Measurements from ENCODE around the gene CELSR2.

Gene CELSR2

DNA sequence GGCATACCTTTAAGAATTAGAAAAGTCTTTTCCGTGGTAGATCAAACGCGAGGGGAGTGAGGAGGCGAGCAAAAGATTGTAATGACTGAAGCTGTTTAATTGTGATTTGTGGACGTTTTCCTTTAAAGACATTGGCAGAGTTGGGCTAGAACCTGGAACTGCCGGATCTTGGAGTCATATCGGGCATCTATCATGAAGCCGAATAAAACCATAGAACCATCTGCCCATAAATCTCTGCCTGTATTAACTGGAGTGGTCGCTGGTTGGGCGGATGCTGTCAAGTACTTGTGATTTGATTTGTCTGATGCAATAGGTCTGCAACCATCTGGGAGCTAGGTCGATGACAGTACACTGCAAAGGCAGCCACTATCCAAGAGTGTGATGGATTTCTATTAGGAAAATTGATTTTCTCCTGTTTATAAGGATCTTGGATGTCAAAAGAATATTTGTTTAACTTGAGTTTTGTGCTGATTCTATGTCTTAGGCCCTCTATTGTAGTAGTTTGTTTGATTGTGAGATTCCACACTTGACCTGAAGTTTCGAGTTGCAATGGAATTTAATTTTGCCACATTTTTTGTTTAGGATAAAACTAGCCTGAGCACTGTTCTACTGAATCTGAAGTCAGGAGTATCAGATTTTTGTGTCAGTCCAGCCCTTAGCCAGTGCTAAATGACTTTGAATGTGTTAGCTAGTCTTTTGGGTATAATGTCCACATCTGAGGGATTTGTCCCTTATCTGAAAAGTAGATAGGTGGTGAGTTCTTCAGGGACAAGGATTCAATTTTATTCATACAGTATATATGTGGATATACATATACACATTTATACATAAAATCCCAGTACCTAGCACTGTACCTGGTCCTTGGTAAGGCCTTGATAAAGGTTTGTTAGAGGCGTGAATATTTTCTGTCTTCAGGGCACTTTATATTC lies 34.4 kb upstream of the CELSR2 start:
- ChIA-PET CTCF (interaction anchor here (0.7 to 3.7 kb wide), 6 partner anchors 9 to 115 kb away, joined by 3 to 17 read pairs (median 4); no protein-coding TSS in a partner anchor), POLR2A (interaction anchor here (0.6 to 2.6 kb wide), 11 partner anchors 9 to 210 kb away, joined by 3 to 19 read pairs (median 4); partner anchors contain the start of genes PSRC1 and SORT1)
- H3K9me3 ChIP-seq (ENCODE audit: control insufficient read depth, insufficient read depth, low read depth, low read length) = no peaks in the 10 kb centered on the region
- H3K36me3 ChIP-seq (ENCODE audit: control insufficient read depth in 2 of 2, insufficient read depth in 1 of 2, low read length in 2 of 2) = peaks cover 0 to 15% of the 10 kb centered on the region in 2 experiments; a peak in 2 of 3 replicates
- H3K27ac ChIP-seq (ENCODE audit: extremely low read depth, low read depth, low read length) = peak overlapping the region; percentile 56
- peak overlapping the region; percentile 89 for H3K4me3 ChIP-seq (ENCODE audit: low read depth, low read length)
- peaks cover 3% of the 10 kb centered on the region; the same call in 1 of the 2 replicates for H3K4me1 ChIP-seq (ENCODE audit: control insufficient read depth, insufficient read depth, low read length)
- no peak for TF ChIP-seq ZNF114 (tag by site-specific recombination; IDR thresholded peaks at IDR 0.05)
- TF ChIP-seq ZNF2 (tag by site-specific recombination; IDR thresholded peaks at IDR 0.05) = peak; percentile 52; the same call in 1 of the 2 replicates
- TF ChIP-seq, protein P1, sequence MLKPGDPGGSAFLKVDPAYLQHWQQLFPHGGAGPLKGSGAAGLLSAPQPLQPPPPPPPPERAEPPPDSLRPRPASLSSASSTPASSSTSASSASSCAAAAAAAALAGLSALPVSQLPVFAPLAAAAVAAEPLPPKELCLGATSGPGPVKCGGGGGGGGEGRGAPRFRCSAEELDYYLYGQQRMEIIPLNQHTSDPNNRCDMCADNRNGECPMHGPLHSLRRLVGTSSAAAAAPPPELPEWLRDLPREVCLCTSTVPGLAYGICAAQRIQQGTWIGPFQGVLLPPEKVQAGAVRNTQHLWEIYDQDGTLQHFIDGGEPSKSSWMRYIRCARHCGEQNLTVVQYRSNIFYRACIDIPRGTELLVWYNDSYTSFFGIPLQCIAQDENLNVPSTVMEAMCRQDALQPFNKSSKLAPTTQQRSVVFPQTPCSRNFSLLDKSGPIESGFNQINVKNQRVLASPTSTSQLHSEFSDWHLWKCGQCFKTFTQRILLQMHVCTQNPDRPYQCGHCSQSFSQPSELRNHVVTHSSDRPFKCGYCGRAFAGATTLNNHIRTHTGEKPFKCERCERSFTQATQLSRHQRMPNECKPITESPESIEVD (tag by site-specific recombination; IDR thresholded peaks at IDR 0.05) = peak; percentile 88
- no peak for TF ChIP-seq ZNF221 (tag by site-specific recombination; IDR thresholded peaks at IDR 0.05; ENCODE audit: borderline replicate concordance)
- peak; percentile 75 for TF ChIP-seq KLF1 (tag by site-specific recombination; IDR thresholded peaks at IDR 0.05)
- 0 out of 2 replicates have a peak, but pooled peaks have one; percentile 25 for TF ChIP-seq SCRT2 (tag by site-specific recombination; IDR thresholded peaks at IDR 0.05)
- TF ChIP-seq ZFP69B (tag by site-specific recombination; IDR thresholded peaks at IDR 0.05) = 0 out of 2 replicates have a peak, but pooled peaks have one; percentile 27
- TF ChIP-seq, protein P2, sequence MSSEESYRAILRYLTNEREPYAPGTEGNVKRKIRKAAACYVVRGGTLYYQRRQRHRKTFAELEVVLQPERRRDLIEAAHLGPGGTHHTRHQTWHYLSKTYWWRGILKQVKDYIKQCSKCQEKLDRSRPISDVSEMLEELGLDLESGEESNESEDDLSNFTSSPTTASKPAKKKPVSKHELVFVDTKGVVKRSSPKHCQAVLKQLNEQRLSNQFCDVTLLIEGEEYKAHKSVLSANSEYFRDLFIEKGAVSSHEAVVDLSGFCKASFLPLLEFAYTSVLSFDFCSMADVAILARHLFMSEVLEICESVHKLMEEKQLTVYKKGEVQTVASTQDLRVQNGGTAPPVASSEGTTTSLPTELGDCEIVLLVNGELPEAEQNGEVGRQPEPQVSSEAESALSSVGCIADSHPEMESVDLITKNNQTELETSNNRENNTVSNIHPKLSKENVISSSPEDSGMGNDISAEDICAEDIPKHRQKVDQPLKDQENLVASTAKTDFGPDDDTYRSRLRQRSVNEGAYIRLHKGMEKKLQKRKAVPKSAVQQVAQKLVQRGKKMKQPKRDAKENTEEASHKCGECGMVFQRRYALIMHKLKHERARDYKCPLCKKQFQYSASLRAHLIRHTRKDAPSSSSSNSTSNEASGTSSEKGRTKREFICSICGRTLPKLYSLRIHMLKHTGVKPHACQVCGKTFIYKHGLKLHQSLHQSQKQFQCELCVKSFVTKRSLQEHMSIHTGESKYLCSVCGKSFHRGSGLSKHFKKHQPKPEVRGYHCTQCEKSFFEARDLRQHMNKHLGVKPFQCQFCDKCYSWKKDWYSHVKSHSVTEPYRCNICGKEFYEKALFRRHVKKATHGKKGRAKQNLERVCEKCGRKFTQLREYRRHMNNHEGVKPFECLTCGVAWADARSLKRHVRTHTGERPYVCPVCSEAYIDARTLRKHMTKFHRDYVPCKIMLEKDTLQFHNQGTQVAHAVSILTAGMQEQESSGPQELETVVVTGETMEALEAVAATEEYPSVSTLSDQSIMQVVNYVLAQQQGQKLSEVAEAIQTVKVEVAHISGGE (tag by site-specific recombination; conservative IDR thresholded peaks at IDR 0.05; ENCODE audit: low read depth) = no peak
- TF ChIP-seq ZBTB21 (tag by site-specific recombination; IDR thresholded peaks at IDR 0.05) = peak; percentile 37; the same call in 1 of the 2 replicates
- TF ChIP-seq, protein P3, sequence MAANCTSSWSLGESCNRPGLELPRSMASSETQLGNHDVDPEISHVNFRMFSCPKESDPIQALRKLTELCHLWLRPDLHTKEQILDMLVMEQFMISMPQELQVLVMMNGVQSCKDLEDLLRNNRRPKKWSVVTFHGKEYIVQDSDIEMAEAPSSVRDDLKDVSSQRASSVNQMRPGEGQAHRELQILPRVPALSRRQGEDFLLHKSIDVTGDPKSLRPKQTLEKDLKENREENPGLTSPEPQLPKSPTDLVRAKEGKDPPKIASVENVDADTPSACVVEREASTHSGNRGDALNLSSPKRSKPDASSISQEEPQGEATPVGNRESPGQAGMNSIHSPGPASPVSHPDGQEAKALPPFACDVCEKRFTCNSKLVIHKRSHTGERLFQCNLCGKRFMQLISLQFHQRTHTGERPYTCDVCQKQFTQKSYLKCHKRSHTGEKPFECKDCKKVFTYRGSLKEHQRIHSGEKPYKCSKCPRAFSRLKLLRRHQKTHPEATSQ (tag by site-specific recombination; IDR thresholded peaks at IDR 0.05) = no peak
- no peak for TF ChIP-seq ZFP41 (tag by site-specific recombination; IDR thresholded peaks at IDR 0.05; ENCODE audit: borderline replicate concordance)
- TF ChIP-seq, protein P4, sequence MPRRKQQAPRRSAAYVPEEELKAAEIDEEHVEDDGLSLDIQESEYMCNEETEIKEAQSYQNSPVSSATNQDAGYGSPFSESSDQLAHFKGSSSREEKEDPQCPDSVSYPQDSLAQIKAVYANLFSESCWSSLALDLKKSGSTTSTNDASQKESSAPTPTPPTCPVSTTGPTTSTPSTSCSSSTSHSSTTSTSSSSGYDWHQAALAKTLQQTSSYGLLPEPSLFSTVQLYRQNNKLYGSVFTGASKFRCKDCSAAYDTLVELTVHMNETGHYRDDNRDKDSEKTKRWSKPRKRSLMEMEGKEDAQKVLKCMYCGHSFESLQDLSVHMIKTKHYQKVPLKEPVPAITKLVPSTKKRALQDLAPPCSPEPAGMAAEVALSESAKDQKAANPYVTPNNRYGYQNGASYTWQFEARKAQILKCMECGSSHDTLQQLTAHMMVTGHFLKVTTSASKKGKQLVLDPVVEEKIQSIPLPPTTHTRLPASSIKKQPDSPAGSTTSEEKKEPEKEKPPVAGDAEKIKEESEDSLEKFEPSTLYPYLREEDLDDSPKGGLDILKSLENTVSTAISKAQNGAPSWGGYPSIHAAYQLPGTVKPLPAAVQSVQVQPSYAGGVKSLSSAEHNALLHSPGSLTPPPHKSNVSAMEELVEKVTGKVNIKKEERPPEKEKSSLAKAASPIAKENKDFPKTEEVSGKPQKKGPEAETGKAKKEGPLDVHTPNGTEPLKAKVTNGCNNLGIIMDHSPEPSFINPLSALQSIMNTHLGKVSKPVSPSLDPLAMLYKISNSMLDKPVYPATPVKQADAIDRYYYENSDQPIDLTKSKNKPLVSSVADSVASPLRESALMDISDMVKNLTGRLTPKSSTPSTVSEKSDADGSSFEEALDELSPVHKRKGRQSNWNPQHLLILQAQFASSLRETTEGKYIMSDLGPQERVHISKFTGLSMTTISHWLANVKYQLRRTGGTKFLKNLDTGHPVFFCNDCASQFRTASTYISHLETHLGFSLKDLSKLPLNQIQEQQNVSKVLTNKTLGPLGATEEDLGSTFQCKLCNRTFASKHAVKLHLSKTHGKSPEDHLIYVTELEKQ (tag by site-specific recombination; IDR thresholded peaks at IDR 0.05; ENCODE audit: borderline replicate concordance) = peak; percentile 89; the same call in 1 of the 2 replicates
- no peak for TF ChIP-seq ZNF366 (tag by site-specific recombination; conservative IDR thresholded peaks at IDR 0.05)
- 0 out of 2 replicates have a peak, but pooled peaks have one; percentile 6 for TF ChIP-seq MZF1 (tag by site-specific recombination; IDR thresholded peaks at IDR 0.05; ENCODE audit: borderline replicate concordance)
- no peak for TF ChIP-seq OVOL3 (tag by site-specific recombination; IDR thresholded peaks at IDR 0.05)
- no peak for TF ChIP-seq ZNF791 (tag by site-specific recombination; IDR thresholded peaks at IDR 0.05)
- TF ChIP-seq GLIS1 (tag by site-specific recombination; IDR thresholded peaks at IDR 0.05) = no peak
- TF ChIP-seq ZNF664 (tag by site-specific recombination; IDR thresholded peaks at IDR 0.05) = no peak
- peak; percentile 56; the same call in 1 of the 2 replicates for TF ChIP-seq ZNF24 (tag by site-specific recombination; IDR thresholded peaks at IDR 0.05)
- TF ChIP-seq ZNF223 (tag by site-specific recombination; IDR thresholded peaks at IDR 0.05) = 0 out of 2 replicates have a peak, but pooled peaks have one; percentile 9
- TF ChIP-seq, protein P5, sequence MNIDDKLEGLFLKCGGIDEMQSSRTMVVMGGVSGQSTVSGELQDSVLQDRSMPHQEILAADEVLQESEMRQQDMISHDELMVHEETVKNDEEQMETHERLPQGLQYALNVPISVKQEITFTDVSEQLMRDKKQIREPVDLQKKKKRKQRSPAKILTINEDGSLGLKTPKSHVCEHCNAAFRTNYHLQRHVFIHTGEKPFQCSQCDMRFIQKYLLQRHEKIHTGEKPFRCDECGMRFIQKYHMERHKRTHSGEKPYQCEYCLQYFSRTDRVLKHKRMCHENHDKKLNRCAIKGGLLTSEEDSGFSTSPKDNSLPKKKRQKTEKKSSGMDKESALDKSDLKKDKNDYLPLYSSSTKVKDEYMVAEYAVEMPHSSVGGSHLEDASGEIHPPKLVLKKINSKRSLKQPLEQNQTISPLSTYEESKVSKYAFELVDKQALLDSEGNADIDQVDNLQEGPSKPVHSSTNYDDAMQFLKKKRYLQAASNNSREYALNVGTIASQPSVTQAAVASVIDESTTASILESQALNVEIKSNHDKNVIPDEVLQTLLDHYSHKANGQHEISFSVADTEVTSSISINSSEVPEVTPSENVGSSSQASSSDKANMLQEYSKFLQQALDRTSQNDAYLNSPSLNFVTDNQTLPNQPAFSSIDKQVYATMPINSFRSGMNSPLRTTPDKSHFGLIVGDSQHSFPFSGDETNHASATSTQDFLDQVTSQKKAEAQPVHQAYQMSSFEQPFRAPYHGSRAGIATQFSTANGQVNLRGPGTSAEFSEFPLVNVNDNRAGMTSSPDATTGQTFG (tag by site-specific recombination; IDR thresholded peaks at IDR 0.05; ENCODE audit: borderline replicate concordance) = no peak
- peak; percentile 16; the same call in 1 of the 2 replicates for TF ChIP-seq KLF8 (tag by site-specific recombination; IDR thresholded peaks at IDR 0.05)
- no peak for TF ChIP-seq ZSCAN16 (tag by site-specific recombination; IDR thresholded peaks at IDR 0.05)
